22Rv1 (cell line): ENCODE data around the gene ADK.

ENCODE experiments used
- CTCF ChIP-seq: fragments of 450-650 bp; IDR thresholded peaks from 2 replicates; pipeline ENCODE4 v1.5.1; 2017; ENCODE audit warnings: mild to moderate bottlenecking
- ZFX ChIP-seq: fragments of 450-650 bp; IDR thresholded peaks from 2 replicates; pipeline ENCODE4 v1.6.1; 2017; ENCODE audit warnings: antibody characterized with exemption, borderline replicate concordance

DNA sequence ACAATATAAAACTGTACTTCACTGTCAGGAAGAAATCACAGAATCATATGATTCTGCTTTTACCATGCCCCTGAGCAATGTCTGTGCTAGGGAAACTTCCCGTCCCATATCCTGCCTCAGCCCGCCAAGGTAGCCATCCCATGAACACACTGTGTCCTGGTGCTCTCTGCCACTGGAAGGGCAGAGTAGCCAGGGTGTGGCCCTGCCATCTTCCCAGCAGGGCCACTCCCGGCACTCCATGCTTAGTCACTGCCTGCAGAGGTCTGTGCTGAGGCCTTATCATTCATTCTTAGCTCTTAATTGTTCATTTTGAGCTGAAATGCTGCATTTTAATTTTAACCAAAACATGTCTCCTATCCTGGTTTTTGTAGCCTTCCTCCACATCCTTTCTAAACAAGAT is 32.2 kb upstream of the ADK start:
- TF ChIP-seq CTCF (no peak), ZFX (no peak)
